ENCODE measurements around the gene VAT1L.

DNA sequence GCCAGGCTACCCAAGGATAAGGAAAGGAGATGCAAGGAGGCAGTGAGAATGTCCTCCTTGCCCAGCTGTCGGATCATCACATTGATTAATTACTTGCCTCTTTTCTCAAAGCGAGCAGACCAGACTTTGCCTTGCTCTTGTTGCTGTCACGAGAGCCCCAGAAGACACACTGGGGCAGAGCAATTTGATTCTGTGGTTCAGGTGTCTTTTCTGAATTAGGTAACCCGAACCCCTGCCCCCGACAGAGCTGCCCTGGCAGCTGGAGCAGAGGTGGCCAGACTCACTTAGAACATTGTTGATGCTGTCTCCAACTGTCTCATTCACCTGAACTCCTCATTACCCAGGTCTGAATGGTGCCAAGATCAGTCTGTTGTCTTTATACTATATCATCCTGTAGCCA lies 34.3 kb downstream of the VAT1L start:
- TF ChIP-seq EZH2phosphoT487 (IDR thresholded peaks at IDR 0.05; ENCODE audit: borderline replicate concordance, low read depth), result no peak
- TF ChIP-seq TAF1 (IDR thresholded peaks at IDR 0.05; ENCODE audit: borderline replicate concordance, low read depth, low read length), result no peak
- TF ChIP-seq, protein P1, sequence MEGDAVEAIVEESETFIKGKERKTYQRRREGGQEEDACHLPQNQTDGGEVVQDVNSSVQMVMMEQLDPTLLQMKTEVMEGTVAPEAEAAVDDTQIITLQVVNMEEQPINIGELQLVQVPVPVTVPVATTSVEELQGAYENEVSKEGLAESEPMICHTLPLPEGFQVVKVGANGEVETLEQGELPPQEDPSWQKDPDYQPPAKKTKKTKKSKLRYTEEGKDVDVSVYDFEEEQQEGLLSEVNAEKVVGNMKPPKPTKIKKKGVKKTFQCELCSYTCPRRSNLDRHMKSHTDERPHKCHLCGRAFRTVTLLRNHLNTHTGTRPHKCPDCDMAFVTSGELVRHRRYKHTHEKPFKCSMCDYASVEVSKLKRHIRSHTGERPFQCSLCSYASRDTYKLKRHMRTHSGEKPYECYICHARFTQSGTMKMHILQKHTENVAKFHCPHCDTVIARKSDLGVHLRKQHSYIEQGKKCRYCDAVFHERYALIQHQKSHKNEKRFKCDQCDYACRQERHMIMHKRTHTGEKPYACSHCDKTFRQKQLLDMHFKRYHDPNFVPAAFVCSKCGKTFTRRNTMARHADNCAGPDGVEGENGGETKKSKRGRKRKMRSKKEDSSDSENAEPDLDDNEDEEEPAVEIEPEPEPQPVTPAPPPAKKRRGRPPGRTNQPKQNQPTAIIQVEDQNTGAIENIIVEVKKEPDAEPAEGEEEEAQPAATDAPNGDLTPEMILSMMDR (IDR thresholded peaks at IDR 0.05), result no peak
- TF ChIP-seq POLR2AphosphoS5 (IDR thresholded peaks at IDR 0.05; ENCODE audit: low read depth, low read length), result no peak
- TF ChIP-seq FOSL2 (IDR thresholded peaks at IDR 0.05; ENCODE audit: borderline replicate concordance, low read depth), result no peak
- no peak for TF ChIP-seq RFX5 (IDR thresholded peaks at IDR 0.05; ENCODE audit: low read length)
- TF ChIP-seq, protein P2, sequence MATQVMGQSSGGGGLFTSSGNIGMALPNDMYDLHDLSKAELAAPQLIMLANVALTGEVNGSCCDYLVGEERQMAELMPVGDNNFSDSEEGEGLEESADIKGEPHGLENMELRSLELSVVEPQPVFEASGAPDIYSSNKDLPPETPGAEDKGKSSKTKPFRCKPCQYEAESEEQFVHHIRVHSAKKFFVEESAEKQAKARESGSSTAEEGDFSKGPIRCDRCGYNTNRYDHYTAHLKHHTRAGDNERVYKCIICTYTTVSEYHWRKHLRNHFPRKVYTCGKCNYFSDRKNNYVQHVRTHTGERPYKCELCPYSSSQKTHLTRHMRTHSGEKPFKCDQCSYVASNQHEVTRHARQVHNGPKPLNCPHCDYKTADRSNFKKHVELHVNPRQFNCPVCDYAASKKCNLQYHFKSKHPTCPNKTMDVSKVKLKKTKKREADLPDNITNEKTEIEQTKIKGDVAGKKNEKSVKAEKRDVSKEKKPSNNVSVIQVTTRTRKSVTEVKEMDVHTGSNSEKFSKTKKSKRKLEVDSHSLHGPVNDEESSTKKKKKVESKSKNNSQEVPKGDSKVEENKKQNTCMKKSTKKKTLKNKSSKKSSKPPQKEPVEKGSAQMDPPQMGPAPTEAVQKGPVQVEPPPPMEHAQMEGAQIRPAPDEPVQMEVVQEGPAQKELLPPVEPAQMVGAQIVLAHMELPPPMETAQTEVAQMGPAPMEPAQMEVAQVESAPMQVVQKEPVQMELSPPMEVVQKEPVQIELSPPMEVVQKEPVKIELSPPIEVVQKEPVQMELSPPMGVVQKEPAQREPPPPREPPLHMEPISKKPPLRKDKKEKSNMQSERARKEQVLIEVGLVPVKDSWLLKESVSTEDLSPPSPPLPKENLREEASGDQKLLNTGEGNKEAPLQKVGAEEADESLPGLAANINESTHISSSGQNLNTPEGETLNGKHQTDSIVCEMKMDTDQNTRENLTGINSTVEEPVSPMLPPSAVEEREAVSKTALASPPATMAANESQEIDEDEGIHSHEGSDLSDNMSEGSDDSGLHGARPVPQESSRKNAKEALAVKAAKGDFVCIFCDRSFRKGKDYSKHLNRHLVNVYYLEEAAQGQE (IDR thresholded peaks at IDR 0.05; ENCODE audit: low read depth, low read length), result no peak
- TF ChIP-seq, protein P3, sequence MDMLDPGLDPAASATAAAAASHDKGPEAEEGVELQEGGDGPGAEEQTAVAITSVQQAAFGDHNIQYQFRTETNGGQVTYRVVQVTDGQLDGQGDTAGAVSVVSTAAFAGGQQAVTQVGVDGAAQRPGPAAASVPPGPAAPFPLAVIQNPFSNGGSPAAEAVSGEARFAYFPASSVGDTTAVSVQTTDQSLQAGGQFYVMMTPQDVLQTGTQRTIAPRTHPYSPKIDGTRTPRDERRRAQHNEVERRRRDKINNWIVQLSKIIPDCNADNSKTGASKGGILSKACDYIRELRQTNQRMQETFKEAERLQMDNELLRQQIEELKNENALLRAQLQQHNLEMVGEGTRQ (IDR thresholded peaks at IDR 0.05; ENCODE audit: borderline replicate concordance, low read depth, low read length), result no peak
- no peak for TF ChIP-seq FOXJ3 (CRISPR knock-in tag; IDR thresholded peaks at IDR 0.05)
- TF ChIP-seq JUND (IDR thresholded peaks at IDR 0.05), result no peak
